Calu3 (cell line): ENCODE data around the gene KSR2. TPM values are rescaled to one million over a fixed set of nuclear protein-coding genes. Genes with fewer than 3 reads are reported as not detected.
"Not testable (repeated sequence)": the region's sequence is repeated elsewhere in the genome, so short reads cannot be mapped to it uniquely, and the experiment has no call there.

Source experiments
- BruUV-seq: library from RNA; stranded (reverse); fragments of 400-500 nt; replicated peaks from 2 replicates; lab custom pipeline; 2021; lab: Mats Ljungman, UMichigan
- CTCF ChIA-PET: fragments of 300-600 bp; sonication (Branson Sonifier 250); formaldehyde crosslinking; loops from one replicate; lab custom pipeline; 2022; ENCODE audit warnings: antibody characterized with exemption; lab: Charles Lee
- DNase-seq: peaks from one replicate; pipeline ENCODE4 v3.0.0; 2022
- H3K27ac Mint-ChIP-seq: one replicate; pipeline ENCODE4 v1.8.0; 2022; ENCODE audit warnings: mixed read lengths; ENCODE audit not compliant: unreplicated experiment
- H3K27me3 Mint-ChIP-seq: one replicate; pipeline ENCODE4 v1.8.0; 2022; ENCODE audit warnings: mixed read lengths; ENCODE audit not compliant: unreplicated experiment
- H3K36me3 Mint-ChIP-seq: one replicate; pipeline ENCODE4 v1.8.0; 2022; ENCODE audit warnings: mild to moderate bottlenecking, moderate library complexity, mixed read lengths; ENCODE audit not compliant: insufficient read depth, unreplicated experiment
- H3K4me1 Mint-ChIP-seq: one replicate; pipeline ENCODE4 v1.8.0; 2022; ENCODE audit warnings: mild to moderate bottlenecking, low read depth, mixed read lengths; ENCODE audit not compliant: unreplicated experiment
- H3K4me3 Mint-ChIP-seq: one replicate; pipeline ENCODE4 v1.8.0; 2022; ENCODE audit warnings: mild to moderate bottlenecking, low read depth, moderate library complexity, mixed read lengths; ENCODE audit not compliant: unreplicated experiment
- H3K9me3 Mint-ChIP-seq: one replicate; pipeline ENCODE4 v1.8.0; 2022; ENCODE audit warnings: low read depth, mixed read lengths; ENCODE audit not compliant: unreplicated experiment
- CTCF ChIP-seq: fragments of 200-600 bp; IDR thresholded peaks from one replicate; pipeline ENCODE4 v1.8.0; 2022; ENCODE audit warnings: antibody characterized with exemption; ENCODE audit not compliant: unreplicated experiment
- intact Hi-C: fragments of 100-400 bp; cut with micrococcal nuclease; formaldehyde crosslinking; loops from one replicate; pipeline ENCODE4 v1.10.0; 2022; ENCODE audit not compliant: unreplicated experiment
- total RNA-seq: library from RNA; stranded (reverse); gene quantifications from 2 replicates; pipeline ENCODE4 v1.2.3, GENCODE V29; 2022

The KSR2 gene
- total RNA-seq, 1 experiment from 2014 or later = 1.9 TPM

- peaks cover 4% of the 10 kb centered on the region for H3K27me3 Mint-ChIP-seq
- no TSS peak for BruUV-seq
- peaks cover 2% of the 10 kb centered on the region for H3K9me3 Mint-ChIP-seq
- H3K4me1 Mint-ChIP-seq = no peaks in the 10 kb centered on the region
- no peak overlapping the region for H3K27ac Mint-ChIP-seq
- intact Hi-C loops = no loop called here
- CTCF ChIA-PET = no interaction called here
- TF ChIP-seq CTCF = no peak
- no peak overlapping the region for H3K4me3 Mint-ChIP-seq
- DNase-seq = no peak
- H3K36me3 Mint-ChIP-seq = no peaks in the 10 kb centered on the region
These were observed 219.4 kb downstream of the KSR2 start for GRCh38 chr12:117749431-117749830.

- H3K36me3 Mint-ChIP-seq, H3K9me3 Mint-ChIP-seq, BruUV-seq, H3K27me3 Mint-ChIP-seq, CTCF ChIA-PET, DNase-seq, intact Hi-C loops, H3K27ac Mint-ChIP-seq, H3K4me3 Mint-ChIP-seq, H3K4me1 Mint-ChIP-seq: not testable (repeated sequence)
These were observed 222.4 kb downstream of the KSR2 start for GRCh38 chr12:117746358-117746757.

DNA sequence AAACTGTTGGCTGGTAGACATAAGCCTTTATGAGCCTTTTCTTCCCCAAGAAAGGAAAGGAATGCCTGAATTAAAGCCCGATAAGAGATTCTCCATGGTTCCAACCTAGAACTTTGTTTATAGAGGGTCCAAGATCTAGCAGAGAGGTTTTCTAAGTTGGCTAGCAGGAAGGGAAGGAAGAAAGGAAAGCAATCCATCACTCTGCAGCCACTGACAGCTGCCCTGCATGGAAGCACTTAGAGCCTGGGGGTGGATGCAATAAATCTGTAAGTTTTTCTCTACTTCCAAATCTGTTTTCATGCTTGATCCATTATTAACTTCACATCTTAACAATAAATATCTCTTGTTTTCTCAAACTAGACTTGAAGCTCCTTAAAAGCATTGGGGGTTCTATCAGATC lies 224.4 kb downstream of the KSR2 start:
- H3K27ac Mint-ChIP-seq = no peak overlapping the region
- intact Hi-C loops = no loop called here
- H3K4me3 Mint-ChIP-seq = no peak overlapping the region
- H3K9me3 Mint-ChIP-seq = no peaks in the 10 kb centered on the region
- H3K36me3 Mint-ChIP-seq = no peaks in the 10 kb centered on the region
- CTCF ChIA-PET = no interaction called here
- no peaks in the 10 kb centered on the region for H3K4me1 Mint-ChIP-seq
- no peaks in the 10 kb centered on the region for H3K27me3 Mint-ChIP-seq
- no TSS peak for BruUV-seq
- TF ChIP-seq CTCF = no peak
- no peak for DNase-seq

- no peaks in the 10 kb centered on the region for H3K9me3 Mint-ChIP-seq
- H3K4me1 Mint-ChIP-seq = no peaks in the 10 kb centered on the region
- CTCF ChIA-PET = no interaction called here
- no peaks in the 10 kb centered on the region for H3K36me3 Mint-ChIP-seq
- no peak for TF ChIP-seq CTCF
- no peak overlapping the region for H3K27ac Mint-ChIP-seq
- intact Hi-C loops = no loop called here
- H3K27me3 Mint-ChIP-seq = no peaks in the 10 kb centered on the region
- no peak overlapping the region for H3K4me3 Mint-ChIP-seq
- BruUV-seq = no TSS peak
- DNase-seq = no peak
These were observed 225.0 kb downstream of the KSR2 start for GRCh38 chr12:117743761-117744160.

DNA sequence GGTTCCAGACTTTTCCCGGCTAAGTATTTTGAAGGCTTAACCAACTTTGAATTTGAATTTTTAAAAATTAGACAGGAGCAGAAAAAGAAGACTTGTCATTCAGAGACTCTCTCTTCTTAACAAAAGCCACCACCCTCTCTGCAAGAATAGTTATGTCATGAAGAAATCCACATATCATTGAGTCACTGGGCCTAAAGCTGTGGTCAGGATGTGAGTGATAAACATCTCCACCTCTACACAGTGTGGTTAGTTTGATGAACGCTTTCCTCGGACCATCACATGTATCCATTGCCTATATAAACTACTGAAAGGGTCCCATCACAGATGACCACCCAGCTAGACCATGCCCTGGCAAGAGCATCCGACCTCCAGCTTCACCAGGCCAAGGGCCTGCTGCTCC lies 226.1 kb downstream of the KSR2 start:
- no peaks in the 10 kb centered on the region for H3K9me3 Mint-ChIP-seq
- CTCF ChIA-PET = no interaction called here
- DNase-seq = no peak
- no peak overlapping the region for H3K27ac Mint-ChIP-seq
- no peak for TF ChIP-seq CTCF
- no peak overlapping the region for H3K4me3 Mint-ChIP-seq
- H3K36me3 Mint-ChIP-seq = no peaks in the 10 kb centered on the region
- BruUV-seq = no TSS peak
- intact Hi-C loops = no loop called here
- no peaks in the 10 kb centered on the region for H3K4me1 Mint-ChIP-seq
- H3K27me3 Mint-ChIP-seq = no peaks in the 10 kb centered on the region
